HL-60 (cell line): ENCODE results near the gene ZSWIM6.
A peak's percentile ranks its signal among the peaks of the same experiment; 100 is the strongest.

Experiments used
- DNase-seq, 2 experiments: peaks; one replicate each; pipeline ENCODE4 v3.0.0-alpha.2; 2010 to 2020; ENCODE audit warnings: low read depth in 1 of 2, low spot score in 1 of 2
- H3K27ac ChIP-seq: fragments of 250-450 bp; sonication (Bioruptor Pico); replicated peaks from 2 replicates; pipeline ENCODE4 v1.5.1; 2020; ENCODE audit warnings: mild to moderate bottlenecking, moderate library complexity
- H3K27me3 ChIP-seq: fragments of 250-450 bp; sonication (Bioruptor Pico); 2 replicates; pipeline ENCODE4 v1.5.1; 2021; ENCODE audit warnings: mild to moderate bottlenecking, moderate library complexity; ENCODE audit not compliant: insufficient read depth, poor library complexity, severe bottlenecking
- H3K4me3 ChIP-seq: replicated peaks from 2 replicates; pipeline ENCODE4 v1.5.1; 2011; ENCODE audit warnings: mild to moderate bottlenecking, control low read depth, low read length; ENCODE audit not compliant: insufficient read depth
- CTCF ChIP-seq: IDR thresholded peaks from one replicate; pipeline ENCODE4 v1.5.1; 2011; ENCODE audit warnings: low read length, control low read depth, inconsistent platforms; ENCODE audit not compliant: insufficient read depth
- GABPA ChIP-seq: IDR thresholded peaks from 2 replicates; pipeline ENCODE4 v1.6.1; 2012; ENCODE audit warnings: low read depth
- POLR2AphosphoS5 ChIP-seq: IDR thresholded peaks from 2 replicates; pipeline ENCODE4 v1.6.1; 2012; ENCODE audit warnings: low read depth
- REST ChIP-seq: IDR thresholded peaks from 2 replicates; pipeline ENCODE4 v1.6.1; 2012; ENCODE audit warnings: low read depth; ENCODE audit not compliant: insufficient replicate concordance
- SPI1 ChIP-seq: IDR thresholded peaks from 2 replicates; pipeline ENCODE4 v1.6.1; 2012; ENCODE audit warnings: low read depth, mild to moderate bottlenecking, borderline replicate concordance

Gene ZSWIM6

GRCh38 chr5:61347080-61347479 lies 15.0 kb downstream of the ZSWIM6 start:
- no peak overlapping the region for H3K4me3 ChIP-seq
- TF ChIP-seq CTCF: no peak
- TF ChIP-seq POLR2AphosphoS5: no peak
- TF ChIP-seq SPI1: no peak
- TF ChIP-seq GABPA: no peak
- DNase-seq: peak; percentile 22 to 29

GRCh38 chr5:61348447-61348846 lies 16.4 kb downstream of the ZSWIM6 start:
- no peak for DNase-seq
- Histone ChIP-seq H3K27ac (no peak overlapping the region), H3K4me3 (no peak overlapping the region), H3K27me3 (no peaks in the 10 kb centered on the region)
- TF ChIP-seq POLR2AphosphoS5 (no peak), SPI1 (no peak)

More at GRCh38 chr5:61347080-61347479, 15.0 kb downstream of the ZSWIM6 start:
- H3K27ac ChIP-seq: no peak overlapping the region
- no peaks in the 10 kb centered on the region for H3K27me3 ChIP-seq

- no peak overlapping the region for H3K4me3 ChIP-seq
- no peak overlapping the region for H3K27ac ChIP-seq
- no peaks in the 10 kb centered on the region for H3K27me3 ChIP-seq
- TF ChIP-seq CTCF: no peak
- TF ChIP-seq POLR2AphosphoS5: no peak
- no peak for TF ChIP-seq GABPA
- no peak for TF ChIP-seq REST
- no peak for TF ChIP-seq SPI1
- no peak for DNase-seq
Measured at GRCh38 chr5:61349935-61350334, 17.9 kb downstream of the ZSWIM6 start.

- TF ChIP-seq REST (no peak), CTCF (no peak), POLR2AphosphoS5 (no peak), SPI1 (no peak), GABPA (no peak)
- DNase-seq: no peak
- Histone ChIP-seq H3K27ac (no peak overlapping the region), H3K4me3 (no peak overlapping the region), H3K27me3 (no peaks in the 10 kb centered on the region)
Measured at GRCh38 chr5:61350535-61350934, 18.5 kb downstream of the ZSWIM6 start.
